ELF-1 (cell line): ENCODE results near the gene PMVK.
"Not testable (repeated sequence)": the region's sequence is repeated elsewhere in the genome, so short reads cannot be mapped to it uniquely, and the experiment has no call there.

Source experiments
- DNase-seq: peaks from one replicate; pipeline ENCODE4 v3.0.0-alpha.2; 2016; ENCODE audit warnings: low read depth, low spot score

Gene PMVK

DNA sequence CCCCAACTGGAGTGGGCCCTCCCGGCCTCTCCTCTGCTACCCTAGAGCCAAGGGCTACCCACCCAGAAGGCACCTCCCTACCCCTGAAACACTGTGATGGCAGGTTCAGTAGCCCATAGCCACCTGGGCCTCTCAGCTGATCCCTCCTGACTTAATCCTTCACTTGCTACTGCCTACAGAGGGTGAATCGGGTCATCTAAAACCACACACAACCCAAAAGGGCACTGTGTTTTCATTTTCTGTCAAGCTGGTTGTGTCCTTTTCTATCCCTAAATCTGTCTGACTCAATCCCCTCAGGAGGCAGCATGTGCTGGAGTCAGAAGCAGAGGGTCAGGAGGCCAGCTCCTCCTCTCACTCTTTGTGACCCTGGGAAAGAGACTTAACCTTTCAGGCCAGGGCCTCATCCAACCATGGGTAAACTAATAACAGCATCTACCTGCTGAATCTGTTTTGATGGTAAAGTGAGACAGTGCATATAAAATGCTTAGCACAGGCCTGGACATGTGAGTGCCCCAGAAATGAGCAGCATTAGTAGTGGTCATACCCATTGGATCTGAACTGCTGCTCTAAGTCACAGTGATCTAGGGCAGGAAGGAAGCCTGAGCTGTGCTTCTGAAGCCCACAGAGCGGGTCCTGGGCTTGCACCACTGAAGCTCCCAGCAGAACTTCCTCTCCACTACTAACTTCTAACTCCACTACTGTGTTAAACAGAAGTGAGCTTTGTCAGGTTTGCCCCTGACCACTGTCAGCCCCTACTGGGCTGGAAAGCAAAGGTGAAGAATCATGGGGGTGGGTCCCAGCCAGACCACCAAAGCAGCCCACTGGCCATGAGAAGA lies 11.0 kb downstream of the PMVK start:
- no peak for DNase-seq

DNA sequence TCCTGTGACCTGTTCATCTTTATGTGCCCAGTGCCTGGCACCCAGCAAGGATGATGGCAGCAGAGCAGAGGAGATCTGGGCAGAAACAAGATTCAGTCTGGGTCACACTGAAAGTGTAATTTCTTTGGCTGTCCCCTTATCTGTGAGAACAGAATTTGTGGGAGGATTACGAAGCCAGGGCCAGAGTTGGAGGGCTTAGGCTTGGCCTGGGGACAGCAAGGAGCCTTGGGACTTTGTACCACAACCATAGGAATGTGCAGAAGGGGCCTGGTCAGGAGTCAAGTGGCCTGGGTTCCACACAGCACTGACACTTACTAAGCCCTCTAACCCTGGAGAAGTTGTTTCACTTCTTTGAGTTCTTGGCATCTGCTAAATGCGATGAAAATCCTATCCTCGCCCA lies 12.8 kb downstream of the PMVK start:
- DNase-seq, result no peak

DNA sequence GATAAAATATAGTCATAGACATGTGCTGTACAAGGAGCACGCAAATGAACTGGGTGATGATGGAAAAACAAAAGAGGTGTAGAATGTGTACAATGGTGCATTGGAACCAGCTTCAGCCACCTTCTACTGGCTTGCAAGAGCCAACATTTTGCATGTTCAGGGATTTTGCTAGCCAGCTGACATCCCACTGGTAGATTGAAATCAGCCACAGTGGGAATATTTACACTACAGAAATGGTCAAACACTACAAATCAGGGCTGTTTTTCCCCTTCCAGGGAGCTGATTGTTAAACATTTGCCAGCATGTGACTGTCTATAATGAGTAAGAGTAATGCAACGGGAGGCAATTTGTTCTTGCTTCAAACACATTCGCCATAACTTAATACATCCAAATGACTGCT lies 23.2 kb downstream of the PMVK start:
- DNase-seq, result no peak

DNA sequence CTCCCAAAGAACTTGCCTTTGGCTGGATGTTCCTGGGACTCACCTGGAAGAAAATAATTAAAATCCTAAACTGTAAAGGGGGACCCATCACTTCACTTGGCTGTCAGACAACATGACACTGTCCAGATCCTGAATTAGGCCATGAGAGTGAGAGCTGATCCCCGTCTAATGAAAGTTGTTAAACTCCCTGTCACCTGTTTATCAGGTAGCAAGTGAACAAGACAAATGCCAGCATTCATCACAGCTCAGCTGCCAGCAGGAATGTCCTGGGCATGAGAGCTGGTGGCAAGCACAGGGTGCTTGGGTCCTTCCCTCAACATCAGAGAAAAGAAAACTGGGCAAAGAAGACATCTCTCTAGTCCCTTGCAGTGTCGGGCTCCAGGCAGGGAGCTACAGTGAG lies 23.8 kb downstream of the PMVK start:
- DNase-seq, result no peak

DNA sequence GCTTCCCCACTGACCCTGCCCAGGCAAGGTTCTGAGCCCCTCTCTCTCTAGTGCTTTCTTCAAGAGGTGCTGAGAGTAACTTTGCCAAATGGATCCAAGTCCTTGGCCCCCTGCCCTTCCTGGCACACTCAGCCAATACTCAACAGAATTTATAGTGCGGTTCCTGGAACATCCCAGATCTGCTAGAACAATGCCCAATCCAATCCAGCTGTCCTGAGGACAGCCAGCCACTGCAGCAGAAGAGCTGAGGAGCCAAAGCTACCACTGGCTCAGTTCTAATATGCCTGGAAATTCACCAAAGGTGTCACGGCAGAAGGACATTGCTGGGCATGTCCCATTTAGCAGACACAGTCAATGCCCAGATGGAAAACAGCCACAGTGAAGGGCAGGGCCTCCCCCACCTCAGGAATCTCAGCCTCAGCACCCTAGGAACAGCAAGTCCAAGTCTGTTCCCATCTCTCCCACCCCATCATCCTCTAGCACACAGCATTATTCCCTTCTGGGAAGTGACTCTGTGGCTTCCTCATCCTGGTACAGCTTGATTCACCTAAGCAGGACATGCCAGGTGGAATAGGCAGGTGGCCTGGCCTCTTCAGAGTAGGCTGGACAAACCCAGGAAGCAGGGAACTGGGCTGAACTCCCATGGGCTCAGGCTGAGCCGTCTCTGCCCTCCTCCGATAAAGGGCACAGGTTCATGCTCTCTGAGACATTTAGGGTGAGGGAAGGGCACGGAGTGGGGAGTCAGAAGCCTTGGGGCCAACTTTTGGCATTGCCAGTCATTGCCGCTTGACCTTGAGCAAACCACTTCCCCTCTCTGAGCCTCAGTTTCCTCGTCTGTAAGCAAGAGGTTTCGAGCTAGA lies 24.6 kb downstream of the PMVK start:
- DNase-seq, result no peak

DNA sequence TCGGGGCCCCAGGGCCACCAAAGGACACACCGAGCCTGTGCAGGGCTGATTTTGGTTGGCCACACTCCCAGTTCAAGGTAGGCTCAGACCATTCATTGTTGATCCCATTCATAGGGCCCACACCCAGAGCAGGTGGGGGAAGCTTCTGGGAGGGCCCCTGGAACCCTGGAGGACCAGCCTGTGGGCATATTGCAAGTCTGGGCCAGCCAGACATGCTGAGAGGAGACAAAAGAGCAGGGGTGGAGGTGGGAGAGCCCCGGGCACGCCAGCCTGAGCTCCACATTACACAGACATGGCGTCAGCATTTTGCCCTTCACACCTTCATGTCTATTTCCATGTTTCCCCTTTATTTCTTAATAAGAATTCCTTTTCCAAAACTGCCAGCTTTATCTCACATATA lies 25.7 kb downstream of the PMVK start:
- peak; percentile 76 for DNase-seq

DNA sequence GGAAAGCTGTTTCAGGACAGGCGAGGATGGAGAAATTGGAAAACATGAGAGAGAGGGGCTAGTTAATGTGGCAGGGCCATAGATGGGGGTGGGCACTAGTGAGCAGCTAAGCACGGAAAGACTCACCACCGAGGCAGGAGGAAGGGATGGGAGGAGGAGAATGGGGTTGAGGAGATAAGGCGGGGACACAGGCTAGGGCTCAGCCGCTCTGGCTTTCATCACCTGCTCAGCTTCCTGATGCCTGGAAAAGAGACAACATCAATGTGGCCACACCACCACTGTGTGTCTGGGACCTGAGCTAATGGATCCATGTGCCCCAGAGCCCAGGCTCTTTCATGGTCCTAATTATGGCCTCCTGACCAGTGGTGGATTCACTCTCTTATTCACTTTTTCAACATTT lies 27.6 kb downstream of the PMVK start:
- no peak for DNase-seq

DNA sequence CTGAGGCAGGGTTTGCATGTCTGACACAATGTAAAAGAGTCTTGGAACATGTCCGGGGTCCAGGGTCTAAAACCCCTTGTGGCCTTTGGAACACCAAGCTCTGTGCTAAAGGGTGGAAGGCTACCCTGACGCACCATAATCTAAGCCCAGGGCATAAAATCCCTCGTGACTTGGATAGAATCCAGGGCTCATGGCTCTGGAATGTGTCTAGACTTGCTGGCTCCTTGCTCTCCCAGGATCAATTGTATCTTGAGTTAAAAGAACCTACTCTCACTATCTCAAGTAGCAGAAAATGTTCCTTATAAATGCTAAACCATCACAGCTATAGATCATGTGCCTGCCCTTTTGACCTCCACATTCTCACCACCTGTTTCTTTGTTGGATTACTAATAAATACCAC lies 28.4 kb downstream of the PMVK start:
- not testable (repeated sequence) for DNase-seq

DNA sequence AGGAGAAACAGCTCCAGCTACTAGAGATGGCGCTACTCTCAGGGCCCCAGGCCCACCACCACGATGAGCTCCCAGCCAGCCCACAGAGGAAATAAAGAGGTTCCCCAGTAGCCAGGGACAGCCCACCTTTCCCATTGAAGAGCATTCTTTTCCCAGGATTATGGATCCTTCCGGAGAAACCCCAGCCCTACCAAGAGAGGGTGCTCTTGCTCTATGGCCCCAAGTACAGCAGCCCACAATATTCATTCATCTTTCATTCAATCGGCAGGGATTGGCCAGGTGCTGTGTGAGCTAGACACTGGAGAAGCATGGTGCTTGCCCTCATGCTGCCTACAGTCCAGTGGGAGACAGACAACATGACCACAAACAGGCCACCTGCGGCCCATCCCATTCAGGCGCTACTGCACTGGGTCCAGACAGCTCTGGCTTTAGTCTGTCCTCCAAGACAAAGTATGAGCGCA lies 29.9 kb downstream of the PMVK start:
- DNase-seq, result peak; percentile 40

DNA sequence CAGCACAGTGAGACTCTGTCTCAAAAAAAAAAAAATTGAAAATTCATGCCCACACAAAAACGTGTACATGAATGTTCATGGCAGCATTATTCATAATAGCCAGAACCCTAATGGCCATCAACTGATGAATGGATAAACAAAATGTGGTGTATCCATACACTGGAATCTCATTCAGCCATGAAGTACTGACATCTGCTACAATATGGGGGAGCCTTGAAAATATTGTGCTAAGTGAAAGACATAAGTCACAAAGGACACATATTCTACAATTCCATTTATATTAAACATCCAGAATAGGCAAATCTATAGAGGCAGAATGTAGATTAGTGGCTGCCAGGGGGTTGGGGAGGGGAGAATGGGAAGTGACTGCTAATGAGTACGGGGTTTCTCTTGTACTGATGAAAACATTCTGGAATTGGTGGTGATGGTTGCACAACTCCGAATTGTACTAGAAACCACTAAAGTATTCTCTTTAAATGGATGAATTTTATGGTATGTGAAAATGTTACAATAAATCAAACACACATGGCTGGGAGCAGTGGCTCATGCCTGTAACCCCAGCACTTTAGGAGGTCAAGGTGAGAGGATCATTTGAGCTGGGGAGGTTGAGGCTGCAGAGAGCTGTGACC lies 33.5 kb downstream of the PMVK start:
- DNase-seq, result no peak

DNA sequence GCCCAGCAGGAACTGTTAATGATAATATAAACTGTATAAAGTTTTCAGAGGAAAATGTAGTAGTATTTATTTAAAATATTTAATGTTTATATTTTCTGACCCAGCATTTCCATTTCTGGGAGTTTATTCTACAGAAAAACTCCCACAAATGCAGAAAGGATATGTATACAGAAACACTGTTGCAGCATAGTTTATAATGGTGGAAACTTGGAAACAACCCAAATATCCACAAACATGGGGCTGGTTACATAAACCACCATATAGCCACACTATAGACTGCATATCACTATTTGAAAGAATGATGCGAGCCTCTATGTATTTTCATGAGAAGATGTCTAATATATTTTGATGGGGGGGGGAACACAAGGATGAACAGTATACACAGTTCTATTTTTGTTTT lies 34.9 kb downstream of the PMVK start:
- DNase-seq, result no peak

DNA sequence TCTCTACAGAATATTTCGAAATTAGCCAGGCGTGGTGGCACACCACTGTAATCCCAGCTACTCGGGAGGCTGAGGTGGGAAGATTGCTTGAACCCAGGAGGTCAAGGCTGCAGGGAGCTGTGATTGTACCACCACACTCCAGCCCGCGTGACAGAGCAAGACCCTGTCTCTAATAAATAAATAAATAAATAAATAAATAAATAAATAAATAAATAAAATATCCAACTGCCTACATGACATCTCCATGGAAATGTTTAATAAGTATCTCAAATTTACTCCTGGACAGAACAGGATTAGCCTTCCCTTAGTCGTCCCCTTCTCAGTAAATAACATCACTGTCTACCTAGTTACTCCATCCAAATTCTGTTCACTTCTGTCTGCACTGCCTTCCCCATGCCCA lies 37.5 kb downstream of the PMVK start:
- DNase-seq, result no peak

DNA sequence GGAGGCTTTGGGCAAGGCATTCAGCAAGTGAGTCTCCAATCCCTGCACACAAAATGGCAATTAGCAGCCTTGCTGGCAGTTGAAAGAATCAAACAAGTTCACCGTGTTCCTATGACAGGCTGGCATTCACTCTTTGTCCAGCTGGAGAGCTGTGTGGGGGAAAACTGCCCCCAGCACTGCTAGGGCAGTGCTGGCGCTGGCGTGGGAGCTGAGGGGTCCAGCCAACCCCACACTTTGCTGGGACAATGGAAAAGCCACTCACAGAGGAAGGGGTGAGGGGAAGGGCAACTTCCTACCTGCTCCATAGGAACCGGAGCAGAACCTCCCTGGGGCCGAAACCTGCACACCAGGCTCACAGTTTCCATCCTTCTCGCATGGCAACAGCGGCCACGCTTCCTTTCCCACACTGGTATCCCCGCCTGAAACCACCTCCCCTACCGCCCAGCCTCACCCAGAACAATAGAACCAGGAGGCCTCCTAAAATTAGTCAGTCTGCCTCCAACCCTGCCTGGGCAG lies 39.7 kb downstream of the PMVK start:
- peak; percentile 14 for DNase-seq

DNA sequence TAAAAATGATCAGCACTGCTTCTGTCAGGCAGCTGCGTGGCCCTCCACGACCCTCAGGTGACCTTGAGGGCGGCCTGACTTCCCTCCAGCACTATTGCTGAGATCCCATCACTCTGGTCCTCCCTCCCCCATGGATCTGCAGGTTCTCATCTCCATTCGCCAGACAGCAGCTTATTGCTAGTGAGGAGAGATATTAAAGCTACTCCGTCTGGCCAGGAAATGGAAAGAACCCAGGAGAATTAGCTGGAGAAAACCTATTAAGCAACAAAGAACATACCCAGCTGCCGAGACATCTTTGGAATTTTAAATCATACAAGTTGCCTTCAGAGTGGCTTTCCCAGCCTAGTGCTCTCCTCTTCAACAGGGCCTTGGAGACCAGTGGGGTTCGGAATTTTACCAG lies 40.7 kb downstream of the PMVK start:
- DNase-seq, result no peak

DNA sequence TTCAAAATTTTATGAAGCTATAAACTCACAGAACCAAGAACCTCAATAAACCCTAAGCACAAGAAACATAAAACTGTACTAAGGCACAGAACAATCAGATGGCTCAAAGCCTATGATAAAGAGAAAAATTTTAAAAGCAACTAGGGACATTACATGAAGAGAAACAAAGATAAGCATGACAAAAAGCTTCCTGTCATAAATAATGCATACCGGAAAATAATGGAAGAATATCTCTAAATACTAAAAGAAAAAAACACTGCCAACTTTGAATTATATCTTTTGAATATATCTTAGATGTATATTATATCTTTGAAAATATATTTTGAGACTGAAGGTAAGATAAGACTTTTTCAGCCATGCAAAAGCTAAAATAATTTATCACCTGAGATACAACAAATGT lies 45.1 kb downstream of the PMVK start:
- no peak for DNase-seq

DNA sequence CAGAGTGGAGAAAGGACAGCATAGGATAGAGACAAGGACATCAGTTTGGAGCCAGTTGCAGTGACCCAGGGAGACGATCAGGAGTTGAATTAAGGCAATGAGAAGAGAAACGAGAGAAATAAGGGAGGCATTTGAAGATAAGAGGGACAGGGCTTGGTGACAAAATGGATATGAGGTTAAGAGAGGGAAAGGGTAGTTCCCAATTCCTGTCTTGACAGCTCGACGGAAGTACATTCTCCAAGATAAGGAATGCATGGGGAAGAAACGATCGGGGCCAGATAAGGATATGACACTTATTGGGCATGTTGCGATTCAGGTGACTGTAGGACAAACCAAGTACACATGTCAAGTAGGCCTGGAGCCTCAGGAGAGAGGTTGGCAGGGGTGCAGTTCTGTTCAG lies 47.8 kb downstream of the PMVK start:
- DNase-seq, result no peak

DNA sequence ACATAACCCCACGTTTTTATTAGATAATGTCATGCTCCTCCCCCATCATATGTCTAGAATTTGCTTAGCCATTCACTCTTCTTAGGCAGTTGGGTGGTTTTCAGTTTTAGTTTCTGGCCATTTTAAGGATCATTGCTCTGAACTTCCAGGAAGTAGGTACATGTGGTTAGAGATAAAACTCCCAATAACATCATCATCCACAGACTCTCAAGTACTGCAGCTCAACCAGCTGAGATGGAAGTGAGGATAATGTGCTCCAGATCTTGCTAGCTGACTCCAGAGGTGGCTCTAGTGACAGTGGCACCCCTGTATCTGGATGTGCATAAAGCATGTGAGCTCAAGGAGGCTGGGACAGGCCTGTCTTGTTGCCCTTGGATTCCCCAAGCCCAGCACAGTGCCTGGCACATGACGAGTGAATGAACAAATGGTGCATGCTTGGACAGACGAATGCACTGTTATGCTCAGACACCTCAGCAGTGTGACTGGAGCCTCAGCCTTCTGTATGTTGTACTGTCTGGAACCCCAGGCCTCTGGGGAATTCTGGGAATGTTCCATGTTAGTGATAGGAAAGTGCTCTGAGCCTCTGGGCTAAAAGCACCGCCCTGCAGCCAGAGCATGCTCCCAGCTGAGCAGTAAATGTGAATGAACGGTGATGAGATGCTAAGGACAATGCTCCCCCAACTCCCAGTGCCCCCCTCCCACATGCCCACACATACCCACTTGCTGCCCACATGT lies 50.1 kb downstream of the PMVK start:
- no peak for DNase-seq

DNA sequence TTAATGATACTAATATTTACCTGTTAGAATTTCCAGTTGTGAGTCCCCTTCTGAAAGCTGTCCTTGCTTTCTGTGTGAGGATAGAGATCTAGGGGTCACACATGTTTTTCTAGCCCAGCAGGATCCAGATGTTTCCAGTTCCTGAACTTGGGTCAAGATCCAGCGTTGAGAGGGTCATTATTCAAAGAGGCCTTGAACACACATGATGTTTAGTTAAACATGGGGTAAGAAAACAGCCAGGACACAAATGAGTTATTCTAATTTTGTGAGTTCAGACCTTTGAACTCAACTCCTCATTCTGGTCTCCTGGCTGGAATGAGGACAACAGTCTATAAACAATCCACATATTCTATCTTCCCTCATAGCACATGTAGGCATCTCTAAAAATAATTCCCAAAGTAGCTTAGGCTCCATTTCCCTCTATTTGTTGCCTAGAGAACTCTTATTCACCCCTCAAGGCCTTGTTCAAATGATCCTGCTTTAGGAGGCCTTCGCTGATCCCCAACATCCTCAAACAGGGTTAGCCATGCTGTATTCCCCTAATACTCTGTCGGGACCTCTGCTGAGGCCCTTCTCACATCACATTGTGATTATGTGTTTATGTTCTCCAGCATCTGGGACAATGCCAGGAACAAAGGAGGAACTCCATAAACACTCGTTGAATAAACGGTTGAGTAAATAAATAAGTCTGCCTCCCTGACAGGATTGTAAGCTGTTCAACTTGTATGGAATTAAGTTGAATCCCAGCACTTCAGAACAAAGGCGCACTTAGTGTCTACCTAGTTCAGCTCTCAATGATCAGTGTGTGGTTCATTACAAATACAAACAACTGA lies 51.4 kb downstream of the PMVK start:
- no peak for DNase-seq

DNA sequence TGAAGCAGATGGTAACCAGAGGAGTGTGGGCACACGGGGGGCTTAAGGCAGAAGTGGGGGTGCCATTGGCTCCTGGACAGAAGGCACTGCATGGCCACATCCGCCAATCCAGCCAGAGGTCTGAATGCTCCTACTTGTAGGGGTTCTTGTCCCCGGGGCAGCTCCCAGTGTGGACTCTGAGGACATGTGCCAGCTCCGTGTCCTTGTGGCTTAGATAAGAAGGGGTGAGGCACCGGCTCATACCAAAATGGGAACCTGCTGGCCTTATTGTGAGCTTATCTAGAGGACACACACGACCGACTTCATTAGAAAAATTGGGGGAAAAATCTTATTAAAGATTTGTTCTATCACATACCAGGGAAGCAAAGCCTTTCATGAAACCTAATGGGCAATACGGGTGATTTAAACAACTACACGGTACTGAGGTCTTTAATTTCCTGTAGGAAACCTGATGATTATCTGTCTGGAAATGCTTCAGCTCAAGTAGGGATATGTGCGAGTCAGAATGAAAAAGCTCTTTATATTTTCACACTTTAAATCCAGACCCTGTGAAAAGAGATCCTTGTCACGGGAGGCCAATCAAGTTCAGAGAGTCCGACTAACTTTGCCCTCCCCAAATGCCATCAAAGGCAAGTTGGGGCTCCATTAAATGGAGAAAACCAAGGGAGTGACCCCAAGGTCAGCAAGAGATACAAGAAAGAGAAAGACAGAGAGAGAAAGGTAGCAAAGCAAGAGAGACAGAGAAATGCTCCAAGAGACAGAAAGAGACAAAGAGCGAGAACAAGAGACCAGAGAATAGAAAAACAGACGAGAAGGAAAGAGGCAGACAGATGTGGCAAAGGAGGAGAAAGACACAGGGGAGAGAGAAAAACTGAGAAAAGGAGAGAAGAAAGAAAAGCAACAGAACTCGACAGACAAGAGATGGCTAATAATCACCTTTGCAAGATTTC lies 52.3 kb downstream of the PMVK start:
- no peak for DNase-seq
